K562 (cell line): ENCODE results near the gene SMYD2. TPM values are rescaled to one million over a fixed set of nuclear protein-coding genes. Genes with fewer than 3 reads are reported as not detected.

Experiments
- ATAC-seq: fragments of 200-7000 bp; cut with Tn5 transposase; 3 replicates; pipeline ENCODE4 v1.9.1; 2020; ENCODE audit warnings: moderate library complexity
- BruUV-seq: library from RNA; stranded (reverse); fragments of 400-500 nt; replicated peaks from 2 replicates; lab custom pipeline; 2021; lab: Mats Ljungman, UMichigan
- CTCF ChIA-PET: fragments of 300-600 bp; formaldehyde crosslinking; extraction: SDS; loops from one replicate; lab custom pipeline; 2021; ENCODE audit warnings: low intra/inter-chr PET ratio; lab: Yijun Ruan, JAX
- POLR2A ChIA-PET: fragments of 300-600, 350-650 bp; sonication (Branson Sonifier 250); formaldehyde crosslinking; extraction: SDS; loops from one replicate; lab custom pipeline; 2021; ENCODE audit warnings: antibody characterized with exemption, inconsistent platforms; lab: Yijun Ruan, JAX
- DNase-seq, 4 experiments: peaks; one replicate each; pipeline versions ENCODE4 v3.0.0 to v3.0.0-alpha.2; 2011 to 2018; ENCODE audit warnings: low spot score in 3 of 4, mixed read lengths in 3 of 4; ENCODE audit errors: extremely low read depth in 1 of 4
- FAIRE-seq: peaks from 2 replicates; lab custom pipeline; 2011; peaks lifted over from hg19 to GRCh38; lab: Jason Lieb, UNC
- H2AFZ ChIP-seq: 2 replicates; pipeline ENCODE4 v1.6.0; 2011; ENCODE audit warnings: low read depth, low read length, control low read depth, inconsistent platforms
- H3K27ac ChIP-seq: fragments of 200-600 bp; 3 replicates; pipeline ENCODE4 v1.8.0; 2011; ENCODE audit warnings: low read depth, mild to moderate bottlenecking, control low read depth, inconsistent platforms, low read length, moderate library complexity, mixed read lengths; ENCODE audit errors: extremely low read depth
- H3K27me3 ChIP-seq, 2 experiments: fragments of 300-600 bp in 1 of 2; 2 replicates in 1 of 2; 3 replicates in 1 of 2; pipeline versions ENCODE4 v1.6.0 to v1.8.0; 2011; ENCODE audit warnings: inconsistent platforms in 2 of 2, low read length in 2 of 2, mild to moderate bottlenecking in 1 of 2, mixed read lengths in 1 of 2, moderate library complexity in 1 of 2; ENCODE audit not compliant: control insufficient read depth in 2 of 2, insufficient read depth in 2 of 2
- H3K36me3 ChIP-seq: fragments of 300-600 bp; 3 replicates; pipeline ENCODE4 v1.8.0; 2011; ENCODE audit warnings: mild to moderate bottlenecking, low read length, inconsistent platforms; ENCODE audit not compliant: control insufficient read depth, insufficient read depth
- H3K4me1 ChIP-seq, 2 experiments: fragments of 200-600 bp in 1 of 2; replicated peaks in 1 of 2; 2 replicates in 1 of 2; 3 replicates in 1 of 2; pipeline versions ENCODE4 v1.5.1 to v1.8.0; 2011; ENCODE audit warnings: inconsistent platforms in 2 of 2, low read length in 2 of 2, mild to moderate bottlenecking in 1 of 2, mixed read lengths in 1 of 2, moderate library complexity in 1 of 2; ENCODE audit not compliant: control insufficient read depth in 2 of 2, insufficient read depth in 2 of 2
- H3K4me2 ChIP-seq: 2 replicates; pipeline ENCODE4 v1.6.1; 2011; ENCODE audit warnings: low read length, control low read depth, inconsistent platforms, mixed read lengths; ENCODE audit not compliant: insufficient read depth
- H3K4me3 ChIP-seq: fragments of 200-600 bp; sonication (generic), shearing (Covaris generic); 2 replicates; pipeline ENCODE4 v1.5.1; 2016; ENCODE audit warnings: control low read depth, inconsistent platforms
- H3K79me2 ChIP-seq: fragments of 200-600 bp; 3 replicates; pipeline ENCODE4 v1.8.0; 2011; ENCODE audit warnings: low read length, inconsistent platforms; ENCODE audit not compliant: control insufficient read depth, insufficient read depth
- H3K9ac ChIP-seq, 2 experiments: 2 replicates each; pipeline versions ENCODE4 v1.6.0 to v1.6.1; 2011; ENCODE audit warnings: low read depth in 2 of 2, low read length in 2 of 2, control low read depth in 1 of 2, inconsistent platforms in 1 of 2, mild to moderate bottlenecking in 1 of 2, mixed read lengths in 1 of 2; ENCODE audit not compliant: insufficient read depth in 1 of 2
- H3K9me1 ChIP-seq: one replicate; pipeline ENCODE4 v1.6.0; 2011; ENCODE audit warnings: inconsistent platforms, mild to moderate bottlenecking, low read length, moderate library complexity; ENCODE audit not compliant: control insufficient read depth, insufficient read depth
- H3K9me3 ChIP-seq: replicated peaks from 2 replicates; pipeline ENCODE4 v1.5.1; 2011; ENCODE audit warnings: low read depth, low read length, inconsistent platforms; ENCODE audit not compliant: control insufficient read depth, insufficient read depth
- H4K20me1 ChIP-seq: replicated peaks from 2 replicates; pipeline ENCODE4 v1.6.1; 2011; ENCODE audit warnings: low read length, inconsistent platforms, mixed read lengths; ENCODE audit not compliant: control insufficient read depth, insufficient read depth
- ARID1B ChIP-seq: fragments of 450-650 bp; IDR thresholded peaks from 2 replicates; pipeline ENCODE4 v1.6.1; 2016; ENCODE audit warnings: antibody characterized with exemption, mild to moderate bottlenecking, inconsistent platforms
- CBX1 ChIP-seq: sonication (generic); IDR thresholded peaks from 2 replicates; pipeline ENCODE4 v1.6.1; 2016; ENCODE audit warnings: antibody characterized with exemption, low read depth, mild to moderate bottlenecking
- CBX2 ChIP-seq: fragments of 200-600 bp; sonication (generic); IDR thresholded peaks from one replicate; pipeline ENCODE4 v1.6.1; 2012; ENCODE audit warnings: mild to moderate bottlenecking, low read length, inconsistent platforms; ENCODE audit not compliant: insufficient read depth, poor library complexity, severe bottlenecking
- EZH2 ChIP-seq: IDR thresholded peaks from 2 replicates; pipeline ENCODE4 v1.6.1; 2012; ENCODE audit warnings: low read depth, mild to moderate bottlenecking, inconsistent platforms, low read length, borderline replicate concordance
- HCFC1 ChIP-seq: IDR thresholded peaks from 2 replicates; pipeline ENCODE4 v1.6.1; 2012; ENCODE audit warnings: low read depth, low read length, improper control_type of control experiment
- KDM2B ChIP-seq: fragments of 250-450 bp; sonication (Bioruptor Pico); IDR thresholded peaks from 2 replicates; pipeline ENCODE4 v1.8.0; 2021; ENCODE audit warnings: mild to moderate bottlenecking, moderate library complexity
- KHSRP ChIP-seq: fragments of 450-650 bp; IDR thresholded peaks from 2 replicates; pipeline ENCODE4 v1.6.1; 2017
- LARP7 ChIP-seq: fragments of 450-650 bp; IDR thresholded peaks from 2 replicates; pipeline ENCODE4 v1.6.1; 2016
- MAFK ChIP-seq: IDR thresholded peaks from 2 replicates; pipeline ENCODE4 v1.6.1; 2011; ENCODE audit warnings: low read length, improper control_type of control experiment
- MED1 ChIP-seq: sonication (generic); formaldehyde crosslinking; IDR thresholded peaks from 2 replicates; pipeline ENCODE4 v1.8.1; 2023; ENCODE audit warnings: missing genetic modification reagents, borderline replicate concordance
- RBM15 ChIP-seq: fragments of 200-400 bp; formaldehyde crosslinking; IDR thresholded peaks from 2 replicates; pipeline ENCODE4 v1.6.1; 2018; ENCODE audit warnings: mild to moderate bottlenecking, low read length, moderate library complexity; ENCODE audit not compliant: insufficient read depth
- SIN3A ChIP-seq, 2 experiments: fragments of 150-350 bp in 1 of 2; IDR thresholded peaks; 2 replicates each; pipeline ENCODE4 v1.6.1; 2011 to 2016; ENCODE audit warnings: borderline replicate concordance in 2 of 2, low read depth in 2 of 2, low read length in 2 of 2, mild to moderate bottlenecking in 2 of 2, moderate library complexity in 2 of 2; ENCODE audit not compliant: control insufficient read depth in 1 of 2
- SMAD4 ChIP-seq: fragments of 250-450 bp; sonication (Bioruptor Pico); conservative IDR thresholded peaks from 2 replicates; pipeline ENCODE4 v1.8.0; 2021; ENCODE audit warnings: inconsistent platforms, mild to moderate bottlenecking, moderate library complexity
- SMARCA5 ChIP-seq: fragments of 450-650 bp; IDR thresholded peaks from 2 replicates; pipeline ENCODE4 v1.6.1; 2016
- TAF7 ChIP-seq: fragments of 450-650 bp; IDR thresholded peaks from 2 replicates; pipeline ENCODE4 v1.6.1; 2016; ENCODE audit warnings: missing genetic modification characterization, missing compliant biosample characterization
- ZBTB1 ChIP-seq: sonication (generic); formaldehyde crosslinking; IDR thresholded peaks from 2 replicates; pipeline ENCODE4 v1.8.1; 2023; ENCODE audit warnings: missing genetic modification reagents, low read depth, mild to moderate bottlenecking, borderline replicate concordance
- ZBTB5 ChIP-seq: fragments of 450-650 bp; IDR thresholded peaks from 2 replicates; pipeline ENCODE4 v1.6.1; 2017; ENCODE audit warnings: antibody characterized with exemption
- WGBS: fragments of 100-300 bp; shearing (Covaris generic); methylation state at CpG from one replicate; pipeline ENCODE4 v1.1.6; 2016; ENCODE audit warnings: low coverage, mixed read lengths; ENCODE audit not compliant: insufficient coverage; ENCODE audit errors: missing lambda C conversion rate; 5-methylcytosine and 5-hydroxymethylcytosine counted together
- in situ Hi-C: fragments of 300-500 bp; cut with MboI; formaldehyde crosslinking; loops from 4 replicates; pipeline ENCODE4 v1.15.0; 2018; ENCODE audit warnings: inconsistent platforms, mixed read lengths
- intact Hi-C: fragments of 100-400 bp; cut with micrococcal nuclease; formaldehyde crosslinking; loops from 2 replicates; pipeline ENCODE4 v1.14.2; 2022
- polyA plus RNA-seq, 8 experiments: library from polyadenylated mRNA; depleted of rRNA in 4 of 8; stranded (reverse) in 5 of 8; unstranded in 3 of 8; fragments of >200 nt; fragmentation: Nextera tagmentation in 2 of 8; fragmentation: Illumina TruSeq in 1 of 8; extraction: Ambion mirVana in 2 of 8; extraction: Trizol in 1 of 8; gene quantifications; 2 replicates each; pipeline versions ENCODE4 v1.2.1 to v1.2.3, GENCODE V29; 2011 to 2014; ENCODE audit warnings: inconsistent platforms in 1 of 8, missing spikeins in 1 of 8
- total RNA-seq, 7 experiments: library from RNA; depleted of rRNA in 6 of 7; stranded (reverse); fragments of >200 nt in 6 of 7; fragmentation: Illumina TruSeq in 2 of 7; extraction: Trizol in 2 of 7; gene quantifications; 2 replicates each; pipeline versions ENCODE4 v1.2.1 to v1.2.3, GENCODE V29; 2011 to 2021; ENCODE audit warnings: low replicate concordance in 1 of 7

SMYD2 gene
- total and polyA plus RNA-seq, 9 of the 15 experiments (the other 6 are each of a cell fraction or from before 2014, with no cell fraction given), result 13.8 to 81.3 (median 39.9) TPM

- ChIA-PET CTCF (interaction anchor here (0.6 kb wide), 1 partner anchor 18 kb away, joined by 3 read pairs; no protein-coding TSS in a partner anchor), POLR2A (no interaction called here)
- ATAC-seq (no peak), FAIRE-seq (no peak), DNase-seq (no peak)
- Histone ChIP-seq H3K27me3 (no peaks in the 10 kb centered on the region), H3K9me1 (no peaks in the 10 kb centered on the region), H2AFZ (no peak overlapping the region), H3K36me3 (no peaks in the 10 kb centered on the region), H3K79me2 (peaks cover 5% of the 10 kb centered on the region; the same call in 2 of the 3 replicates), H4K20me1 (no peaks in the 10 kb centered on the region), H3K4me2 (no peak overlapping the region), H3K9me3 (no peaks in the 10 kb centered on the region), H3K4me1 (no peaks in the 10 kb centered on the region), H3K27ac (no peak overlapping the region), H3K9ac (no peak overlapping the region), H3K4me3 (no peak overlapping the region)
- in situ Hi-C loops (no loop called here), intact Hi-C loops (no loop called here)
- TF ChIP-seq SIN3A (IDR thresholded peaks at IDR 0.05; ENCODE audit: borderline replicate concordance in 2 of 2, control insufficient read depth in 1 of 2, low read depth in 2 of 2, low read length in 2 of 2), result no peak
- TF ChIP-seq HCFC1, result no peak
- TF ChIP-seq LARP7, result no peak
- TF ChIP-seq CBX1, result no peak
- TF ChIP-seq MAFK, result no peak
- no peak for TF ChIP-seq ZBTB1 (CRISPR knock-in tag)
- no peak for TF ChIP-seq SMAD4
- TF ChIP-seq KDM2B (CRISPR knock-in tag), result no peak
- TF ChIP-seq CBX2, result no peak
- no peak for TF ChIP-seq MED1
- no peak for TF ChIP-seq KHSRP
- no peak for TF ChIP-seq TAF7 (tag)
- no peak for TF ChIP-seq ARID1B
- TF ChIP-seq ZBTB5, result no peak
- no peak for TF ChIP-seq SMARCA5
- TF ChIP-seq EZH2, result no peak
- no peak for TF ChIP-seq RBM15
- 74% methylated on average over 4 of the region's 4 CpGs for WGBS
- BruUV-seq, result no TSS peak
These were observed 15.0 kb downstream of the SMYD2 start for GRCh38 chr1:214295934-214296333.
